HCT116 (cell line): ENCODE data around the gene EIF4G3. TPM values are rescaled to one million over a fixed set of nuclear protein-coding genes. Genes with fewer than 3 reads are reported as not detected.

ENCODE experiments used
- ATAC-seq: fragments of 200-7000 bp; cut with Tn5 transposase; 2 replicates; pipeline ENCODE4 v1.9.1; 2020; ENCODE audit warnings: mild to moderate bottlenecking, moderate library complexity
- BruUV-seq: library from RNA; stranded (reverse); fragments of 400-500 nt; replicated peaks from 2 replicates; lab custom pipeline; 2021; lab: Mats Ljungman, UMichigan
- CTCF ChIA-PET: fragments of 300-600 bp; sonication (Branson Sonifier 250); formaldehyde crosslinking; loops from one replicate; lab custom pipeline; 2021; ENCODE audit warnings: antibody characterized with exemption; lab: Charles Lee
- POLR2A ChIA-PET: fragments of 300-600, 350-600 bp; sonication (Branson Sonifier 250); formaldehyde crosslinking; loops from one replicate; lab custom pipeline; 2021; ENCODE audit warnings: antibody characterized with exemption; lab: Charles Lee
- RAD21 ChIA-PET, 2 experiments: fragments of 300-600 bp; sonication (Branson Sonifier 250); formaldehyde crosslinking; loops; one replicate each; lab custom pipeline; 2023; ENCODE audit warnings: low total read pairs in 2 of 2; ENCODE audit not compliant: uncharacterized antibody in 2 of 2, unreplicated experiment in 2 of 2, low non-redundant PET in 1 of 2; lab: Charles Lee
- DNase-seq: peaks from one replicate; pipeline ENCODE4 v3.0.0-alpha.2; 2010; ENCODE audit warnings: low read depth, low spot score
- H2AFZ ChIP-seq: fragments of 200-600 bp; shearing (Covaris generic), sonication (generic); 2 replicates; pipeline ENCODE4 v1.6.1; 2017; ENCODE audit warnings: low read depth, mixed run types, mixed read lengths, antibody characterized with exemption, low read length; ENCODE audit not compliant: poor library complexity, severe bottlenecking
- H3K27ac ChIP-seq: 2 replicates; pipeline ENCODE4 v1.5.1; 2012; ENCODE audit warnings: low read depth, low read length
- H3K27me3 ChIP-seq: fragments of 200-600 bp; sonication (generic); 2 replicates; pipeline ENCODE4 v1.6.1; 2016; ENCODE audit warnings: mixed run types, low read length, mixed read lengths; ENCODE audit not compliant: insufficient read depth
- H3K36me3 ChIP-seq, 2 experiments: fragments of 200-500 bp in 1 of 2; fragments of 200-600 bp in 1 of 2; sonication (Bioruptor generic) in 1 of 2; sonication (generic) in 1 of 2; 2 replicates each; pipeline versions ENCODE4 v1.5.1 to v1.6.1; 2014 to 2016; ENCODE audit warnings: low read length in 2 of 2, inconsistent platforms in 1 of 2, mixed read lengths in 1 of 2, mixed run types in 1 of 2; ENCODE audit not compliant: insufficient read depth in 2 of 2, control insufficient read depth in 1 of 2
- H3K4me1 ChIP-seq, 2 experiments: fragments of 200-600 bp in 1 of 2; sonication (generic) in 1 of 2; 2 replicates each; pipeline versions ENCODE4 v1.5.1 to v1.6.1; 2012 to 2017; ENCODE audit warnings: low read length in 2 of 2, inconsistent platforms in 1 of 2, mild to moderate bottlenecking in 1 of 2, mixed read lengths in 1 of 2, mixed run types in 1 of 2, moderate library complexity in 1 of 2; ENCODE audit not compliant: insufficient read depth in 2 of 2, control insufficient read depth in 1 of 2
- H3K4me2 ChIP-seq: fragments of 200-600 bp; sonication (generic); 2 replicates; pipeline ENCODE4 v1.6.1; 2017; ENCODE audit warnings: mixed run types, low read length, mixed read lengths
- H3K4me3 ChIP-seq, 2 experiments: fragments of 200-600 bp in 1 of 2; sonication (generic) in 1 of 2; replicated peaks in 1 of 2; 2 replicates each; pipeline ENCODE4 v1.5.1; 2011 to 2016; ENCODE audit warnings: low read length in 2 of 2, control low read depth in 1 of 2, low read depth in 1 of 2, mild to moderate bottlenecking in 1 of 2, mixed read lengths in 1 of 2, mixed run types in 1 of 2
- H3K79me2 ChIP-seq: fragments of 200-600 bp; sonication (generic); 2 replicates; pipeline ENCODE4 v1.6.1; 2017; ENCODE audit warnings: mild to moderate bottlenecking, mixed run types, low read length, moderate library complexity, mixed read lengths; ENCODE audit not compliant: insufficient read depth
- H3K9ac ChIP-seq: fragments of 200-600 bp; sonication (generic); 2 replicates; pipeline ENCODE4 v1.6.1; 2016; ENCODE audit warnings: low read length, mixed read lengths
- H3K9me2 ChIP-seq: fragments of 200-600 bp; sonication (generic), shearing (Covaris generic); 2 replicates; pipeline ENCODE4 v1.6.1; 2017; ENCODE audit warnings: mixed run types, mild to moderate bottlenecking, moderate library complexity; ENCODE audit not compliant: insufficient read depth
- H3K9me3 ChIP-seq, 2 experiments: fragments of 200-500 bp in 1 of 2; fragments of 200-600 bp in 1 of 2; sonication (Bioruptor generic) in 1 of 2; sonication (generic) in 1 of 2; 2 replicates each; pipeline ENCODE4 v1.6.1; 2014 to 2017; ENCODE audit warnings: low read length in 2 of 2, mixed read lengths in 2 of 2, inconsistent platforms in 1 of 2, low read depth in 1 of 2, mild to moderate bottlenecking in 1 of 2, mixed run types in 1 of 2, moderate library complexity in 1 of 2; ENCODE audit not compliant: control insufficient read depth in 1 of 2, insufficient read depth in 1 of 2
- H4K20me1 ChIP-seq: fragments of 200-600 bp; sonication (generic), shearing (Covaris generic); 2 replicates; pipeline ENCODE4 v1.6.1; 2017; ENCODE audit warnings: mixed run types, mild to moderate bottlenecking, moderate library complexity; ENCODE audit not compliant: insufficient read depth
- CBX3 ChIP-seq: IDR thresholded peaks from 2 replicates; pipeline ENCODE4 v1.6.1; 2012; ENCODE audit warnings: low read depth
- EGR1 ChIP-seq: IDR thresholded peaks from 2 replicates; pipeline ENCODE4 v1.6.1; 2012; ENCODE audit warnings: low read depth
- EZH2phosphoT487 ChIP-seq: fragments of 200-600 bp; IDR thresholded peaks from 2 replicates; pipeline ENCODE4 v1.6.1; 2018; ENCODE audit warnings: antibody characterized with exemption, borderline replicate concordance
- JUND ChIP-seq: IDR thresholded peaks from 2 replicates; pipeline ENCODE4 v1.6.1; 2012
- POLR2A ChIP-seq: IDR thresholded peaks from 2 replicates; pipeline ENCODE4 v1.7.0; 2011; ENCODE audit warnings: borderline replicate concordance; ENCODE audit not compliant: insufficient read depth, insufficient read length; ENCODE audit errors: extremely low read depth
- POLR2AphosphoS5 ChIP-seq: IDR thresholded peaks from 2 replicates; pipeline ENCODE4 v1.6.1; 2011; ENCODE audit warnings: mild to moderate bottlenecking, low read depth, low read length, moderate library complexity
- RAD21 ChIP-seq: IDR thresholded peaks from 2 replicates; pipeline ENCODE4 v1.6.1; 2012; ENCODE audit warnings: low read depth, mild to moderate bottlenecking
- SIN3A ChIP-seq: IDR thresholded peaks from 2 replicates; pipeline ENCODE4 v1.6.1; 2012; ENCODE audit warnings: low read depth
- SP1 ChIP-seq: IDR thresholded peaks from 2 replicates; pipeline ENCODE4 v1.6.1; 2012; ENCODE audit warnings: low read depth
- TCF7L2 ChIP-seq: IDR thresholded peaks from 2 replicates; pipeline ENCODE4 v1.7.0; 2011; ENCODE audit warnings: borderline replicate concordance, inconsistent platforms; ENCODE audit not compliant: insufficient read depth, insufficient read length; ENCODE audit errors: extremely low read depth
- YY1 ChIP-seq: IDR thresholded peaks from 2 replicates; pipeline ENCODE4 v1.6.1; 2011; ENCODE audit warnings: low read length, low read depth, moderate library complexity, mild to moderate bottlenecking; ENCODE audit not compliant: insufficient replicate concordance; ENCODE audit errors: extremely low read depth
- ZNF274 ChIP-seq: fragments of 200-500 bp; sonication (Bioruptor generic); IDR thresholded peaks from 2 replicates; pipeline ENCODE4 v1.6.1; 2014; ENCODE audit warnings: mild to moderate bottlenecking, low read depth, low read length, inconsistent platforms
- intact Hi-C: fragments of 100-400 bp; cut with micrococcal nuclease; formaldehyde crosslinking; loops from 2 replicates; pipeline ENCODE4 v1.10.0; 2022
- total RNA-seq: library from RNA; stranded (reverse); gene quantifications from one replicate; pipeline ENCODE4 v1.2.1, GENCODE V29; 2021; ENCODE audit not compliant: unreplicated experiment
- TF ChIP-seq, protein P1 (sequence below): IDR thresholded peaks from 2 replicates; pipeline ENCODE4 v1.6.1; 2011; ENCODE audit warnings: mild to moderate bottlenecking, low read length, moderate library complexity; ENCODE audit not compliant: insufficient replicate concordance; ENCODE audit errors: extremely low read depth
- TF ChIP-seq, protein P2 (sequence below): IDR thresholded peaks from 2 replicates; pipeline ENCODE4 v1.6.1; 2012; ENCODE audit warnings: low read depth

EIF4G3 gene
- total RNA-seq, 1 experiment from 2014 or later: 40.1 TPM

DNA sequence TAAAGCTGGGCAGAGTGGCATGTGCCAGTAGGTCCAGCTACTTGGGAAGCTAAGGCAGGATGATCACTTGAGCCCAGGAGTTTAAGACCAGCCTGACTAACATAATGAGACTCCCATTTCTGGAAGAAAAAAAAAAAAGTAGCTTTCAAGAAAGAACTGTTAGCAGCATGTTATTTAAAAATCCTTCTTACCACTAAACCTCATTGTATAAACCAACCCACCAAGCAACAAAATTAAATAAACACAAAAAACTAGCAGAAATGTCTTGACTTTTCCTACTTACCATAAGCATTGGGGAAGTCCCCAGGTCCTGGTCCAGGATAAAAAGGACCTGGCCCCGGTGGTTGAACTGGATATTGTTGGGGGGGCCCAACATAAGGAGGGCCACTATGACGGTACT, 196.6 kb downstream of the EIF4G3 start:
- Histone ChIP-seq H3K4me2 (no peak overlapping the region), H3K36me3 (no peaks in the 10 kb centered on the region), H3K9me2 (no peaks in the 10 kb centered on the region), H3K9me3 (no peaks in the 10 kb centered on the region), H3K4me1 (no peaks in the 10 kb centered on the region), H3K27ac (no peak overlapping the region), H3K79me2 (no peaks in the 10 kb centered on the region), H3K27me3 (no peaks in the 10 kb centered on the region), H3K4me3 (no peak overlapping the region), H3K9ac (no peak overlapping the region), H4K20me1 (no peaks in the 10 kb centered on the region), H2AFZ (no peak overlapping the region)
- CTCF ChIA-PET: interaction anchor here (1.1 kb wide), 1 partner anchor 283 kb away, joined by 3 read pairs; no protein-coding TSS in a partner anchor
- TF ChIP-seq POLR2A: no peak
- TF ChIP-seq JUND: no peak
- TF ChIP-seq SIN3A: no peak
- no peak for TF ChIP-seq RAD21
- no peak for TF ChIP-seq CBX3
- TF ChIP-seq ZNF274: no peak
- no peak for TF ChIP-seq TCF7L2
- TF ChIP-seq SP1: no peak
- TF ChIP-seq YY1: no peak
- no peak for TF ChIP-seq EZH2phosphoT487
- TF ChIP-seq, protein P1, sequence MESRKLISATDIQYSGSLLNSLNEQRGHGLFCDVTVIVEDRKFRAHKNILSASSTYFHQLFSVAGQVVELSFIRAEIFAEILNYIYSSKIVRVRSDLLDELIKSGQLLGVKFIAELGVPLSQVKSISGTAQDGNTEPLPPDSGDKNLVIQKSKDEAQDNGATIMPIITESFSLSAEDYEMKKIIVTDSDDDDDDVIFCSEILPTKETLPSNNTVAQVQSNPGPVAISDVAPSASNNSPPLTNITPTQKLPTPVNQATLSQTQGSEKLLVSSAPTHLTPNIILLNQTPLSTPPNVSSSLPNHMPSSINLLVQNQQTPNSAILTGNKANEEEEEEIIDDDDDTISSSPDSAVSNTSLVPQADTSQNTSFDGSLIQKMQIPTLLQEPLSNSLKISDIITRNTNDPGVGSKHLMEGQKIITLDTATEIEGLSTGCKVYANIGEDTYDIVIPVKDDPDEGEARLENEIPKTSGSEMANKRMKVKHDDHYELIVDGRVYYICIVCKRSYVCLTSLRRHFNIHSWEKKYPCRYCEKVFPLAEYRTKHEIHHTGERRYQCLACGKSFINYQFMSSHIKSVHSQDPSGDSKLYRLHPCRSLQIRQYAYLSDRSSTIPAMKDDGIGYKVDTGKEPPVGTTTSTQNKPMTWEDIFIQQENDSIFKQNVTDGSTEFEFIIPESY: no peak
- TF ChIP-seq EGR1: no peak
- TF ChIP-seq, protein P2, sequence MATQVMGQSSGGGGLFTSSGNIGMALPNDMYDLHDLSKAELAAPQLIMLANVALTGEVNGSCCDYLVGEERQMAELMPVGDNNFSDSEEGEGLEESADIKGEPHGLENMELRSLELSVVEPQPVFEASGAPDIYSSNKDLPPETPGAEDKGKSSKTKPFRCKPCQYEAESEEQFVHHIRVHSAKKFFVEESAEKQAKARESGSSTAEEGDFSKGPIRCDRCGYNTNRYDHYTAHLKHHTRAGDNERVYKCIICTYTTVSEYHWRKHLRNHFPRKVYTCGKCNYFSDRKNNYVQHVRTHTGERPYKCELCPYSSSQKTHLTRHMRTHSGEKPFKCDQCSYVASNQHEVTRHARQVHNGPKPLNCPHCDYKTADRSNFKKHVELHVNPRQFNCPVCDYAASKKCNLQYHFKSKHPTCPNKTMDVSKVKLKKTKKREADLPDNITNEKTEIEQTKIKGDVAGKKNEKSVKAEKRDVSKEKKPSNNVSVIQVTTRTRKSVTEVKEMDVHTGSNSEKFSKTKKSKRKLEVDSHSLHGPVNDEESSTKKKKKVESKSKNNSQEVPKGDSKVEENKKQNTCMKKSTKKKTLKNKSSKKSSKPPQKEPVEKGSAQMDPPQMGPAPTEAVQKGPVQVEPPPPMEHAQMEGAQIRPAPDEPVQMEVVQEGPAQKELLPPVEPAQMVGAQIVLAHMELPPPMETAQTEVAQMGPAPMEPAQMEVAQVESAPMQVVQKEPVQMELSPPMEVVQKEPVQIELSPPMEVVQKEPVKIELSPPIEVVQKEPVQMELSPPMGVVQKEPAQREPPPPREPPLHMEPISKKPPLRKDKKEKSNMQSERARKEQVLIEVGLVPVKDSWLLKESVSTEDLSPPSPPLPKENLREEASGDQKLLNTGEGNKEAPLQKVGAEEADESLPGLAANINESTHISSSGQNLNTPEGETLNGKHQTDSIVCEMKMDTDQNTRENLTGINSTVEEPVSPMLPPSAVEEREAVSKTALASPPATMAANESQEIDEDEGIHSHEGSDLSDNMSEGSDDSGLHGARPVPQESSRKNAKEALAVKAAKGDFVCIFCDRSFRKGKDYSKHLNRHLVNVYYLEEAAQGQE: no peak
- TF ChIP-seq POLR2AphosphoS5: no peak
- POLR2A ChIA-PET: no interaction called here
- no peak for DNase-seq
- intact Hi-C loops: no loop called here
- BruUV-seq: no TSS peak
- ATAC-seq: no peak
- RAD21 ChIA-PET: no interaction called here
